HepG2 (cell line): Measurements from ENCODE around the gene KIAA2012. TPM values are rescaled to one million over a fixed set of nuclear protein-coding genes. Genes with fewer than 3 reads are reported as not detected.
A peak's percentile ranks its signal among the peaks of the same experiment; 100 is the strongest.

Experiments
- BORCS8-MEF2B ChIP-seq: sonication (generic); formaldehyde crosslinking; IDR thresholded peaks from 2 replicates; pipeline ENCODE4 v1.8.0; 2022; ENCODE audit warnings: mild to moderate bottlenecking, missing genetic modification reagents
- BRCA1 ChIP-seq: sonication (generic); formaldehyde crosslinking; IDR thresholded peaks from 2 replicates; pipeline ENCODE4 v1.4.0; 2020; ENCODE audit warnings: missing genetic modification reagents
- DNMT1 ChIP-seq: sonication (generic); formaldehyde crosslinking; IDR thresholded peaks from 2 replicates; pipeline ENCODE4 v1.5.1; 2020; ENCODE audit warnings: mild to moderate bottlenecking, missing genetic modification reagents
- HDAC6 ChIP-seq: fragments of 200-600 bp; sonication (generic); IDR thresholded peaks from 2 replicates; pipeline ENCODE4 v1.7.0; 2017; ENCODE audit warnings: mild to moderate bottlenecking, antibody characterized with exemption, low read length, low read depth
- HNRNPH1 ChIP-seq: fragments of 200-400 bp; formaldehyde crosslinking; optimal IDR thresholded peaks from 2 replicates; pipeline ENCODE3; 2017; ENCODE audit warnings: mild to moderate bottlenecking, low read depth, low read length
- HOXA3 ChIP-seq: sonication (generic); formaldehyde crosslinking; IDR thresholded peaks from 2 replicates; pipeline ENCODE4 v1.5.0; 2020; ENCODE audit warnings: missing genetic modification reagents
- NFIB ChIP-seq: sonication (generic); formaldehyde crosslinking; IDR thresholded peaks from 2 replicates; pipeline ENCODE4 v1.9.0; 2021; ENCODE audit warnings: missing genetic modification reagents, mild to moderate bottlenecking, borderline replicate concordance
- NFKB2 ChIP-seq: sonication (generic); formaldehyde crosslinking; IDR thresholded peaks from 2 replicates; pipeline ENCODE4 v1.4.0; 2020; ENCODE audit warnings: missing genetic modification reagents, borderline replicate concordance
- POLR2AphosphoS2 ChIP-seq: IDR thresholded peaks from 2 replicates; pipeline ENCODE4 v1.6.1; 2011; ENCODE audit warnings: low read depth, low read length, improper control_type of control experiment
- REPIN1 ChIP-seq: sonication (generic); formaldehyde crosslinking; IDR thresholded peaks from 2 replicates; pipeline ENCODE4 v1.8.0; 2022; ENCODE audit warnings: missing genetic modification reagents, low read depth, mild to moderate bottlenecking, borderline replicate concordance
- SMAD3 ChIP-seq: sonication (generic); formaldehyde crosslinking; IDR thresholded peaks from 2 replicates; pipeline ENCODE4 v1.4.0; 2020; ENCODE audit warnings: missing genetic modification reagents
- TBX3 ChIP-seq: fragments of 450-650 bp; IDR thresholded peaks from 2 replicates; pipeline ENCODE4 v1.6.1; 2017; ENCODE audit warnings: antibody characterized with exemption, mild to moderate bottlenecking, inconsistent platforms, borderline replicate concordance
- TEAD2 ChIP-seq: sonication (generic); formaldehyde crosslinking; IDR thresholded peaks from 2 replicates; pipeline ENCODE4 v1.9.0; 2021; ENCODE audit warnings: missing genetic modification reagents
- ZFYVE20 ChIP-seq: sonication (generic); formaldehyde crosslinking; IDR thresholded peaks from 2 replicates; pipeline ENCODE4 v1.8.0; 2023; ENCODE audit warnings: low read depth, mild to moderate bottlenecking, moderate library complexity, missing genetic modification reagents, borderline replicate concordance
- ZNF343 ChIP-seq: sonication (generic); formaldehyde crosslinking; IDR thresholded peaks from 2 replicates; pipeline ENCODE4 v1.4.0; 2020; ENCODE audit warnings: mild to moderate bottlenecking, missing genetic modification reagents
- ZNF451 ChIP-seq: sonication (generic); formaldehyde crosslinking; IDR thresholded peaks from 2 replicates; pipeline ENCODE4 v1.5.0; 2020; ENCODE audit warnings: mild to moderate bottlenecking, missing genetic modification reagents
- ZNF558 ChIP-seq: sonication (generic); formaldehyde crosslinking; IDR thresholded peaks from 2 replicates; pipeline ENCODE4 v1.9.0; 2022; ENCODE audit warnings: mild to moderate bottlenecking, missing genetic modification reagents, borderline replicate concordance
- ZNF567 ChIP-seq: sonication (generic); formaldehyde crosslinking; IDR thresholded peaks from 2 replicates; pipeline ENCODE4 v1.8.1; 2023; ENCODE audit warnings: mild to moderate bottlenecking, missing genetic modification reagents, borderline replicate concordance
- ZNF788 ChIP-seq: sonication (generic); formaldehyde crosslinking; IDR thresholded peaks from 2 replicates; pipeline ENCODE4 v1.5.0; 2020; ENCODE audit warnings: mild to moderate bottlenecking, missing genetic modification reagents, borderline replicate concordance
- polyA plus RNA-seq, 8 experiments: library from polyadenylated mRNA; depleted of rRNA in 3 of 8; stranded (reverse) in 7 of 8; unstranded in 1 of 8; fragments of >200 nt; fragmentation: Illumina TruSeq in 4 of 8; extraction: Trizol in 4 of 8; gene quantifications; 2 replicates each; pipeline versions ENCODE4 v1.2.1 to v1.2.3, GENCODE V29; 2011 to 2016; ENCODE audit warnings: low read depth in 4 of 8, missing spikeins in 1 of 8, mixed read lengths in 1 of 8; ENCODE audit not compliant: insufficient read depth in 1 of 8
- total RNA-seq, 5 experiments: library from RNA; depleted of rRNA; stranded (reverse); fragments of >200 nt; fragmentation: Illumina TruSeq; extraction: Trizol; gene quantifications; 2 replicates each; pipeline ENCODE4 v1.2.3, GENCODE V29; 2016; ENCODE audit warnings: low read depth in 1 of 5
- TF ChIP-seq, protein P1 (sequence below): sonication (generic); formaldehyde crosslinking; IDR thresholded peaks from 2 replicates; pipeline ENCODE4 v1.4.0; 2020; ENCODE audit warnings: missing genetic modification reagents
- TF ChIP-seq, protein P2 (sequence below): IDR thresholded peaks from 2 replicates; pipeline ENCODE4 v1.6.1; 2018; ENCODE audit warnings: missing genetic modification reagents
- TF ChIP-seq, protein P3 (sequence below): sonication (generic); formaldehyde crosslinking; IDR thresholded peaks from 2 replicates; pipeline ENCODE4 v1.8.1; 2023; ENCODE audit warnings: mild to moderate bottlenecking, missing genetic modification reagents, borderline replicate concordance
- TF ChIP-seq, protein P4 (sequence below): sonication (generic); formaldehyde crosslinking; IDR thresholded peaks from 2 replicates; pipeline ENCODE4 v1.5.1; 2020; ENCODE audit warnings: missing genetic modification reagents, mild to moderate bottlenecking, borderline replicate concordance
- TF ChIP-seq, protein P5 (sequence below): sonication (generic); formaldehyde crosslinking; IDR thresholded peaks from 2 replicates; pipeline ENCODE4 v1.8.0; 2022; ENCODE audit warnings: mild to moderate bottlenecking, missing genetic modification reagents, moderate library complexity

Gene KIAA2012
- total and polyA plus RNA-seq, 2 of the 13 experiments (the other 11 are each of a cell fraction or from before 2014, with no cell fraction given), result not detected

DNA sequence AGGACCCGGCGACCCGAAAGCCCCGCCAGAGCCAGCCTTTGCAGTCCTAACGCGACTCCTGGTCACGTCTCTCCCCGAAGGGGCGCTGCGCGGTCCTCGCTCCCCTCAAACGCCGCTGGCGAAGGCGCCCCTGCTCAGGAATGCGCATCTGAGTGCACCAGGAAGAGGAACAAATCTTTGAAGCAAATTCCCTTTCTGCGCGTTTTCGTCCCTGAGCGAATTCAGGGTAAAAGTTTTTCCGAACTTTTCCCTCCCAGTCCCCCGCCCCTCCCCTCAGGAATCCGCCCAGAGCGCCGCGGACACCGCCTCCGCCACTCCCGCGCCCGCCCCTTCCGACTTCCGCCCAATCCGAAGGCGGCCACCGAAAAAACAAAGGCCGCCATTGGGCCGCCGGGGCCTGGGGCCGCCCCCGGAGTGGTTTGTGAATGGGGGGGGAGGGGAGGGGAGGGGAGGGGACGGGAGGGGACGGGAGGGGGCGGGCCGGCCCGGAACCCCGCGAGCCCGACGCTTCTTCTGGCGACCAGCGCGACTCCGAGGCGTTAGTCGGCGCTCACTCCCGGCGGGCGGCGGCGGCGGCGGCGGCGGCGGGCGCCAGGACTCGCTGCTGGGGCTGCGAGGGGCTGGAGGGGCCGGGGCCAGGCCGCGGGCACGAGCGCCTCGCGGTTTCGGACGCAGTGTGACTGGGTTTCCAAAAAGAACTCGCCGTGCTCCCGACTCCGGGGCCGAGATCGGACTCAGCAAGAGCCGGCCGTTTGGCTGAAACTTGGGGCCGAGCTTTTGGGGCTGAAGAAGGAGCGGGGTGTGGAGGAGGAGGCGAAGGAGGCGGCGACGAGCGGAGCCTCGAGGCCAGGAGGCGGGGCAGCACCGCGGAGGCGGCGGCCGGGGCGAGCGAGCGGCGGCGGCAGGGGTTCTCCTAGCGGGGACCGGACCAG is 39.5 kb upstream of the KIAA2012 start, which contains the start of gene FZD7 (continued):
- TF ChIP-seq NFKB2 (CRISPR knock-in tag) (peak; percentile 54), DNMT1 (CRISPR knock-in tag) (no peak), REPIN1 (no peak), HDAC6 (no peak), NFIB (no peak), BRCA1 (no peak), HOXA3 (CRISPR knock-in tag) (0 out of 2 replicates have a peak, but pooled peaks have one; percentile 5), ZNF343 (no peak), TBX3 (no peak), ZNF451 (CRISPR knock-in tag) (no peak), BORCS8-MEF2B (no peak), ZNF558 (CRISPR knock-in tag) (0 out of 2 replicates have a peak, but pooled peaks have one; percentile 10), ZFYVE20 (CRISPR knock-in tag) (no peak), ZNF567 (0 out of 2 replicates have a peak, but pooled peaks have one; percentile 16), ZNF788 (CRISPR knock-in tag) (no peak), SMAD3 (CRISPR knock-in tag) (no peak), TEAD2 (CRISPR knock-in tag) (no peak), POLR2AphosphoS2 (no peak), HNRNPH1 (no peak)
- TF ChIP-seq, protein P1, sequence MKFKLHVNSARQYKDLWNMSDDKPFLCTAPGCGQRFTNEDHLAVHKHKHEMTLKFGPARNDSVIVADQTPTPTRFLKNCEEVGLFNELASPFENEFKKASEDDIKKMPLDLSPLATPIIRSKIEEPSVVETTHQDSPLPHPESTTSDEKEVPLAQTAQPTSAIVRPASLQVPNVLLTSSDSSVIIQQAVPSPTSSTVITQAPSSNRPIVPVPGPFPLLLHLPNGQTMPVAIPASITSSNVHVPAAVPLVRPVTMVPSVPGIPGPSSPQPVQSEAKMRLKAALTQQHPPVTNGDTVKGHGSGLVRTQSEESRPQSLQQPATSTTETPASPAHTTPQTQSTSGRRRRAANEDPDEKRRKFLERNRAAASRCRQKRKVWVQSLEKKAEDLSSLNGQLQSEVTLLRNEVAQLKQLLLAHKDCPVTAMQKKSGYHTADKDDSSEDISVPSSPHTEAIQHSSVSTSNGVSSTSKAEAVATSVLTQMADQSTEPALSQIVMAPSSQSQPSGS (CRISPR knock-in tag), result no peak
- TF ChIP-seq, protein P2, sequence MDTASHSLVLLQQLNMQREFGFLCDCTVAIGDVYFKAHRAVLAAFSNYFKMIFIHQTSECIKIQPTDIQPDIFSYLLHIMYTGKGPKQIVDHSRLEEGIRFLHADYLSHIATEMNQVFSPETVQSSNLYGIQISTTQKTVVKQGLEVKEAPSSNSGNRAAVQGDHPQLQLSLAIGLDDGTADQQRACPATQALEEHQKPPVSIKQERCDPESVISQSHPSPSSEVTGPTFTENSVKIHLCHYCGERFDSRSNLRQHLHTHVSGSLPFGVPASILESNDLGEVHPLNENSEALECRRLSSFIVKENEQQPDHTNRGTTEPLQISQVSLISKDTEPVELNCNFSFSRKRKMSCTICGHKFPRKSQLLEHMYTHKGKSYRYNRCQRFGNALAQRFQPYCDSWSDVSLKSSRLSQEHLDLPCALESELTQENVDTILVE (CRISPR knock-in tag), result 0 out of 2 replicates have a peak, but pooled peaks have one; percentile 20
- TF ChIP-seq, protein P3, sequence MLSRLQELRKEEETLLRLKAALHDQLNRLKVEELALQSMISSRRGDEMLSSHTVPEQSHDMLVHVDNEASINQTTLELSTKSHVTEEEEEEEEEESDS (CRISPR knock-in tag), result no peak
- TF ChIP-seq, protein P4, sequence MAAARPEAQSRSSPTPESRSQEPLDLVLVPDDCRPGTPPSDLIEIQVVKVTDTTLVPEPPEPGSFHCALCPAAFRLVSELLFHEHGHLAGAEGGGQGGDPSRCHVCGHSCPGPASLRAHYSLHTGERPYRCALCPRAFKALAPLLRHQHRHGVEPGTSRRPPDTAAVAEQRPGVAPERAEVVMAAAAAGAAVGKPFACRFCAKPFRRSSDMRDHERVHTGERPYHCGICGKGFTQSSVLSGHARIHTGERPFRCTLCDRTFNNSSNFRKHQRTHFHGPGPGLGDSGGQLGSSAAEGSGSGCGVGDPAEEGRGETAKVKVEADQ, result 0 out of 2 replicates have a peak, but pooled peaks have one; percentile 23
- TF ChIP-seq, protein P5, sequence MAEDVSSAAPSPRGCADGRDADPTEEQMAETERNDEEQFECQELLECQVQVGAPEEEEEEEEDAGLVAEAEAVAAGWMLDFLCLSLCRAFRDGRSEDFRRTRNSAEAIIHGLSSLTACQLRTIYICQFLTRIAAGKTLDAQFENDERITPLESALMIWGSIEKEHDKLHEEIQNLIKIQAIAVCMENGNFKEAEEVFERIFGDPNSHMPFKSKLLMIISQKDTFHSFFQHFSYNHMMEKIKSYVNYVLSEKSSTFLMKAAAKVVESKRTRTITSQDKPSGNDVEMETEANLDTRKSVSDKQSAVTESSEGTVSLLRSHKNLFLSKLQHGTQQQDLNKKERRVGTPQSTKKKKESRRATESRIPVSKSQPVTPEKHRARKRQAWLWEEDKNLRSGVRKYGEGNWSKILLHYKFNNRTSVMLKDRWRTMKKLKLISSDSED (CRISPR knock-in tag), result no peak
